Lower lobe of right lung (tissue), 2 donors: ENCODE measurements around the gene UBAP2. TPM values are rescaled to one million over a fixed set of nuclear protein-coding genes. Genes with fewer than 3 reads are reported as not detected.
"Not testable (repeated sequence)": the region's sequence is repeated elsewhere in the genome, so short reads cannot be mapped to it uniquely, and the experiment has no call there.

ENCODE experiments used
- ATAC-seq, 2 donors: fragments of 200-7000 bp; cut with Tn5 transposase; one replicate each; pipeline ENCODE4 v1.9.1; 2020 to 2022; ENCODE audit warnings: mild to moderate bottlenecking in 2 of 2, moderate library complexity in 2 of 2
- DNase-seq: peaks from one replicate; pipeline ENCODE4 v3.0.0-alpha.2; 2020
- H3K27ac ChIP-seq: fragments of 200-600 bp; one replicate; pipeline ENCODE4 v1.8.0; 2022
- H3K27me3 ChIP-seq: fragments of 200-600 bp; one replicate; pipeline ENCODE4 v1.8.0; 2022; ENCODE audit warnings: low read depth
- H3K36me3 ChIP-seq: fragments of 200-600 bp; one replicate; pipeline ENCODE4 v1.8.0; 2022; ENCODE audit warnings: mild to moderate bottlenecking
- H3K4me1 ChIP-seq: fragments of 200-600 bp; one replicate; pipeline ENCODE4 v1.8.0; 2022
- H3K4me3 ChIP-seq: fragments of 200-600 bp; one replicate; pipeline ENCODE4 v1.8.0; 2022; ENCODE audit warnings: mild to moderate bottlenecking
- H3K9me3 ChIP-seq: fragments of 200-600 bp; one replicate; pipeline ENCODE4 v1.8.0; 2022
- CTCF ChIP-seq: fragments of 200-600 bp; IDR thresholded peaks from one replicate; pipeline ENCODE4 v1.8.0; 2022; ENCODE audit warnings: antibody characterized with exemption, mild to moderate bottlenecking
- intact Hi-C: fragments of 100-400 bp; cut with DNase I; formaldehyde crosslinking; loops from one replicate; pipeline ENCODE4 v1.11.0; 2022
- total RNA-seq: library from RNA; stranded (reverse); fragmentation: NEBNext Ultra II Directional; extraction: Animal tissue kit (Norgen Biotek cat#: 25700); gene quantifications from one replicate; pipeline ENCODE4 v1.2.1, GENCODE V29; 2021
- donor health status: DM: no; HTN: yes; CAD: no; lungs with severe emphysema.

Gene UBAP2
- total RNA-seq, 1 donor from 2014 or later: 33.3 TPM

DNA sequence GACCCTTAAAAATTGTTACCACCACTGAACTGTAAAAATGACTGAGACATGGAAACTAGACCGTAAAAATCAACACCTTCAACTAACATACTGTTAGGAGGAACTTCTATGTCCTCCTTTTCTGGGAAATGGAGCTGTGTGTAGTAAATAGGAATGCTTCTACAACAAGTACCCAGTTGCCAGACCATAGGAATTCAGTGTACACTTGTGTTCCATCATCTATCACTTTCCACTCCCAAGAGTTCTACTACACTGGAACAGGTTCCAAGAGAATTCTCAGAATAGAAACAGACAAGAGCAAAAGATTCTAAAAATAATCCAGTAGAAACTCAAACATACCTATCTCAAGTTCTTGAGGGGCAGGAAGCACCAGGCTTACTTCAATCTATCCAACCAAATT lies 23.6 kb downstream of the UBAP2 start:
- no peak for TF ChIP-seq CTCF
- DNase-seq: no peak
- peaks cover 14% of the 10 kb centered on the region for H3K36me3 ChIP-seq
- H3K4me3 ChIP-seq: no peak overlapping the region
- H3K4me1 ChIP-seq: peaks cover 7% of the 10 kb centered on the region
- peak overlapping the region; percentile 21 for H3K27ac ChIP-seq
- no peaks in the 10 kb centered on the region for H3K27me3 ChIP-seq
- no peaks in the 10 kb centered on the region for H3K9me3 ChIP-seq
- ATAC-seq: peak; percentile 72 to 75
- intact Hi-C loops: no loop called here

GRCh38 chr9:34024476-34024875 lies 24.2 kb downstream of the UBAP2 start:
- H3K4me1 ChIP-seq, DNase-seq, ATAC-seq, H3K9me3 ChIP-seq, intact Hi-C loops, H3K27me3 ChIP-seq, H3K4me3 ChIP-seq: not testable (repeated sequence)
- H3K27ac ChIP-seq: peak overlapping the region; percentile 21
- peaks cover 14% of the 10 kb centered on the region for H3K36me3 ChIP-seq

- Histone ChIP-seq H3K36me3 (peaks cover 37% of the 10 kb centered on the region), H3K9me3 (no peaks in the 10 kb centered on the region), H3K27ac (no peak overlapping the region), H3K27me3 (no peaks in the 10 kb centered on the region), H3K4me3 (no peak overlapping the region), H3K4me1 (no peaks in the 10 kb centered on the region)
- no peak for TF ChIP-seq CTCF
- intact Hi-C loops: no loop called here
- ATAC-seq: no peak
- no peak for DNase-seq
Measured at GRCh38 chr9:34016149-34016548, 32.5 kb downstream of the UBAP2 start.

- H3K27me3 ChIP-seq: no peaks in the 10 kb centered on the region
- no peak overlapping the region for H3K27ac ChIP-seq
- intact Hi-C loops: no loop called here
- ATAC-seq (no peak), DNase-seq (no peak)
- no peaks in the 10 kb centered on the region for H3K4me1 ChIP-seq
- peaks cover 52% of the 10 kb centered on the region for H3K36me3 ChIP-seq
- H3K4me3 ChIP-seq: no peak overlapping the region
- peak; percentile 28 for TF ChIP-seq CTCF
- no peaks in the 10 kb centered on the region for H3K9me3 ChIP-seq
Measured at GRCh38 chr9:34010979-34011378, 37.7 kb downstream of the UBAP2 start.

- Histone ChIP-seq H3K4me3 (no peak overlapping the region), H3K27ac (no peak overlapping the region), H3K36me3 (peaks cover 29% of the 10 kb centered on the region), H3K9me3 (no peaks in the 10 kb centered on the region), H3K4me1 (peaks cover 5% of the 10 kb centered on the region), H3K27me3 (no peaks in the 10 kb centered on the region)
- no peak for TF ChIP-seq CTCF
- DNase-seq (no peak), ATAC-seq (no peak)
- intact Hi-C loops: no loop called here
Measured at GRCh38 chr9:34001951-34002350, 46.7 kb downstream of the UBAP2 start.

DNA sequence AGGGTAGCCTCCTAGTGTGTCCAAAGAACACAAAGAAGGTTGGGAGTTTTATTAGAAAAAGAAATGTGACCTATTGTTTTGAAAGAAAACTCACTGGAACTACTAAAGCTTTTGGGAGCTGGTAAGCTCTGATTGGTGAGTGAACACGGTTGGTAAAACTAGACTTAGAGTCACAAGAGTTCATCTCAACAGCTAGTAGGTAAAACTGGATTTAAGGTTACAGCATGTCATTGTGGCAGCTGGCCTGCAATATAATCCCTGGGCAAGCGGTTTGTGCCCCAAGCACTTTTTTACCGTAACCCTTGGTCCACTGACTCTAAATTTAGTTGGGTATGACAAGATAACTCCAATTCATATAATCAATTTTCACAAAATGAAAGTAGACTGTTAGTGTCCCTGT lies 47.4 kb downstream of the UBAP2 start:
- Histone ChIP-seq H3K9me3 (no peaks in the 10 kb centered on the region), H3K4me3 (no peak overlapping the region), H3K27me3 (no peaks in the 10 kb centered on the region), H3K27ac (no peak overlapping the region), H3K36me3 (peaks cover 35% of the 10 kb centered on the region), H3K4me1 (peaks cover 5% of the 10 kb centered on the region)
- ATAC-seq (no peak), DNase-seq (no peak)
- TF ChIP-seq CTCF: no peak
- intact Hi-C loops: no loop called here
